GM03348 (cell line): ENCODE data around the gene CCDC12.
"Not testable (repeated sequence)": the region's sequence is repeated elsewhere in the genome, so short reads cannot be mapped to it uniquely, and the experiment has no call there.

ENCODE experiments used
- DNase-seq: peaks from one replicate; pipeline ENCODE4 v3.0.0; 2012; ENCODE audit warnings: low spot score

Gene CCDC12

DNA sequence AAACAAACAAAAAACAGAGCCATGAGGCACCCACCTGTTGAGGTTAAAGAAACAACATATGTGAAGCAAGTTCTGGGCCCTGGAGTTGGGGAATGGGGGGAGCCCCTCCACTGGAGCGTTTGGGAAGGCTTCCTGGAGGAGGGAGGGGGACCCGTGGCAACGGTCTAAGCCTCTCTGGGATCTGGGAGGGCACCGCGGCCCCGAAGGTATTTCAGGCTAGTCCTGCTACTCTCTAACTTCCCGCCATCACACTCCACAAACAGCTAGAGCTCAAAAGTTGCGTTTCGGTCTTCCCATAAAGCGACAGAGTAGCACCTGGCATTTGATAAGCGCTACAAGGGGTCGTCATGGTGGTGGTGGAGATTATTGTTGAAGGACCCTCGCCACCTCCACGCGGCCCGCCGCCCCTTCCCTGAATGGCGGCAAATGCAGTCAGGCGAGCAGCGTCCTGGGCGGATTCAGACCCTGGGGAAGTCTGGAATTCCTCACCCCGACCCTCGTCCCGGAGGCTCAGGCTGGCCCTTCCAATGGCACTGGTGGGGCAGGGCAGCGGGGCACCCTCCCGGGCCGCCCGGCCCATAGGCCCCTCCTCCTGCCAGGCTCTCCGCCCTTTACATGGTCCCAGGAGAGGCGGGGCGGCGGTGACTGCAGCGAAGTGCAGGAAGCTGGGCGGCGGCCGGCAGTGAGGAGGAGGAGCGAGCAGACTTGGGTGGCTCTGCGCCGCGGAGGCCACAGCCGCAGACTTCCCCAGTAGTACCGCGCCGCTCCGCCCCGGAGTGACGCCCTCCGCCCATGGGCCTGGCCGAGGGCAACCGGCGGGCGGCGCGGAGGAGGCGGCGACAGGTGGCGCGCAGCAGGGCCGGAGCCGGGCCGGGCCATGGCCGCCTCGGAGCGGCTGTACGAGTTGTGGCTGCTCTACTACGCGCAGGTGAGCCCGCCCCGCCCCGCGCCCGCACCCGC lies 2.7 kb upstream of the CCDC12 start, which contains the start of gene NBEAL2:
NBEAL2 (plus strand) TSS at position 682 of the 960 bp plus-strand sequence; CDS start at position 878, 196 bp downstream.
- peak; percentile 96 for DNase-seq

DNA sequence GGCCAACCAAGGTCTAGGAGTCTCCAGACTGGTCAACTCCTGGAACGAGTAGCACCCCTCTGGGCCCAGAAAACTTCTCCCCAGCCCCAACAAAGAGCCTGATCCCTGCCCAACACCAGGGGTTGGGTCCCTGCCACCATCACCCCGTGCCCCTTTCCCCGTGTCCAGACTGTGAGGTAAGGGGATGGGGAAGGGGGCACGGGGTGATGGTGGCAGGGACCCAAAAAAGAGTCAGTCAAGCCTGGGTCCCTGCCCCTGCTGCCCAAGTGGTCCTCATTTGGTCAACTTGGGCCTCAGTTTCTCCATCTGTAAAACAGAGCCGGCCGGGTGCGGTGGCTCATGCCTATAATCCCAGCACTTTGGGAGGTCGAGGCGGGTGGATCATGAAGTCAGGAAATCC lies 1.8 kb upstream of the CCDC12 start:
- no peak for DNase-seq

- DNase-seq: no peak
Observed at GRCh38 chr3:46977811-46978195, 1.3 kb upstream of the CCDC12 start.

DNA sequence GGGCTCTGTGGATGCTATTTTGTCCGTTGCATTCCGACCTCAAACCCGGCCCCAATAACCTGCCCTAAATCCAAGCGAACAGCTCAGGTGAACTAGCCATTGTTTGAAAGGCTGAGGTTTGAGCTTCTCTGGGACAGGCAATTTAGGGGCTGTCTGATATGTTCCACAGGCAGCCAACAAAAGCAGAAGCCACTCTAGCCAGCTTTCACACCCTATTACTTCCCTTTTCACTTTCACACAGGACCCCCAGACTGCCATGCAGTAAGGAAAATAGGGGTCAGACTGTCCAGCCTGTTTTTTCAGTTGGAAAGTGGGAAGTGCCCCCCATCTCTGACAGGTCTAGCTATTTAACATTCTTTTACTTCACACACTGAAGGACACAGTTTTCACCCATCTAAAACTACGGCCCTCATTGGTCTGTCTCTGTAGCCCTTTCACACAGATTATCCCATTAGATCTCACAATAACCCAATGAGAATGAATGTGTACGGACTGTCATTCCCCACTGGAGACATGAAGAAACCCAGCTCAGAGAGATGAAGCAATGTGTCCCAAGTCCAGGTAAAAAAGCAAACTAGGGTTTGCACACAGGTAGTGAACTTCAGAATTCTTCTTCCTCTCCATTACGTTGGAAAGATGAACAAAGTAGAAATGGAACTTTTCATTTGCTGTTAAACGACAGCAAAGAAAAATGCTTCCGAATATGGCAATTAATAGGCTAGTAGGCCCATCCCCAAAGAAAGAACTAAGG lies 1.9 kb downstream of the CCDC12 start:
- DNase-seq: no peak

DNA sequence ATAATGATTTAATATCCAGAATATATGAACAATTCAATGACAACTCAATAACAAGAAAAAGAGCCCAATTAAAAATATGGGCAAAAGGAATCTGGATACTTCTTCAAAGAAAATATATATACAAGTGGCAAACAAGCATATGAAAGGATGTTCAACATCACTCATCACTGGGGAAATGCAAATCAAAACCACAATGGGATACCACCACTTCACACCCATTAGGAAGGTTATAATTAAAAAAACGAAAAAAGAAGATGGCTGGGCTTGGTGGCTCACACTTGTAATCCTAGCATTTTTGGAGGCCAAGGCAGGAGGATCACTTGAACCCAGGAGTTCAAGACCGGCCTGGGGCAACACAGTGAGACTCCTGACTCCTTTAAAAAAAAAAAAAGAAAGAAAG lies 4.1 kb downstream of the CCDC12 start:
- DNase-seq: no peak

- no peak for DNase-seq
Observed at GRCh38 chr3:46971742-46972141, 4.8 kb downstream of the CCDC12 start.

- no peak for DNase-seq
Observed at GRCh38 chr3:46971151-46971550, 5.4 kb downstream of the CCDC12 start.

GRCh38 chr3:46970391-46971091 lies 6.0 kb downstream of the CCDC12 start:
- no peak for DNase-seq

- DNase-seq: no peak
Observed at GRCh38 chr3:46968783-46969428, 7.6 kb downstream of the CCDC12 start.

DNA sequence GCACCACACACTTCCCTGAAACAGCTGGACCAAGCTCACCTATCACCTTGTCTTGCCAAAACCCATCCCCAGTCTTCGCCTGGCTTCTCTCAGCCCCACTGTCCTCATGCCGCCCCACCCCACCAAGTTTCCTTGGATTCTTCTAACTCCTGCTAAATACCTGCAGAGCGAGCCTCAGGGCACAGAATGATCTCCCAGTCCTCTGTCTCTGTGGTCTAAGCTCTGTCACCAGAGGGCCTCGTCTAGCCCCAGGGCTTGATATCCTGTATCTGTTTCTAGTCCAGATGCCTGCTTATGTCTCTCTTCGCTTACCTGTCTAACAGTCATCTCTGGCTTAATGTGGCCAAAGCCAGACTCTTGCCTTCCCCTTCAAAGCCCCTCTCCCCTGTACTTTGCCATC lies 9.7 kb downstream of the CCDC12 start:
- DNase-seq: no peak

- DNase-seq: no peak
Observed at GRCh38 chr3:46965151-46965550, 11.4 kb downstream of the CCDC12 start.

DNA sequence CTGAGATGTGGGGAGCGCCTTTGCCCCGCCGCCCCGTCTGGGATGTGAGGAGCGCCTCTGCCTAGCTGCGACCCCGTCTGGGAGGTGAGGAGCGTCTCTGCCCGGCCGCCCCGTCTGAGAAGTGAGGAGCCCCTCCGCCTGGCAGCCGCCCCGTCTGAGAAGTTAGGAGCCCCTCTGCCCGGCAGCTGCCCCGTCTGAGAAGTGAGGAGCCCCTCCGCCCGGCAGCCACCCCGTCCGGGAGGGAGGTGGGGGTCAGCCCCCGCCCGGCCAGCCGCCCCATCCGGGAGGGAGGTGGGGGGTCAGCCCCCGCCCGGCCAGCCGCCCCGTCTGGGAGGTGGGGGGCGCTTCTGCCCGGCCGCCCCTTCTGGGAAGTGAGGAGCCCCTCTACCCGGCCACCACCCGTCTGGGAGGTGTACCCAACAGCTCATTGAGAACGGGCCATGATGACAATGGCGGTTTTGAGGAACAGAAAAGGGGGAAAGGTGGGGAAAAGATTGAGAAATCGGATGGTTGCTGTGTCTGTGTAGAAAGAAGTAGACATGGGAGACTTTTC lies 12.4 kb downstream of the CCDC12 start:
- DNase-seq: not testable (repeated sequence)

DNA sequence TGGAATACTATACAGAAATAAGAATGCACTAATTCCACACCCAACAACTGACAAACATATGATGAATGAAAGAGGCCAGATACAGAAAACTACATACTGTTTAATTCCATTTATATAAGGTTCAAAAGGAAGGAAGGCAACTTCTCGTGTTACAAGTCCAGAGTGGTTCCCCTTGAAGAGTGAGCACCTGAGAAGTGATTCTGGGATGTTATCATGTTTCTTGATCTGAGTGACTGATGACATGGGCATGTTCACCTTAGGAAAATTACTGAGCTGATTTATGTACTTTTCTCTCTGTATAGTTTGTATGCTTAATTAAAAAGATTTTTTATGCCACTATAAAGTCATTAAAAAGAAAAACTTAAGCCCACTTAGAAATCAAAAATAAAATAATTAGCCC lies 13.6 kb downstream of the CCDC12 start:
- no peak for DNase-seq

- DNase-seq: no peak
Observed at GRCh38 chr3:46962427-46962826, 14.1 kb downstream of the CCDC12 start.

DNA sequence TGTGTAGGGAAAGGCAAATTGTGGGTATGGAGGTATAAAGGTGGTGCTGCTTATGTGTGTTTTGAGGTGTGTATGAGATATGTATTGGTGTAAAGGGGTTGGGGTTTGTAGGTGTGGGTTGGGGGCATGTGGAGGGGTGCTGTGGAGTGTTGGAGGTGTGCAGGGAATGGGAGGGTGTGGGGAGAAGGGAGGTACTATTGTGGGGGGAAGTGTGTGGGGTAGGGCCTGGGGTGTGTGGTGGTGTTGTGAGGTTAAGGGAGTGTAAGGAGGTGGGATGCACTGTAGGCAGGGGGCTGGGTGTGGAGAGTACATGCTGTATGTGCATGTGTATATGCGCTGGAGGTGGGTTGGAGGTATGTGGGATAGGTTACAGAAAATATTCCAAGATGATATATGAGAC lies 15.7 kb downstream of the CCDC12 start:
- DNase-seq: no peak

- DNase-seq: peak; percentile 63
Observed at GRCh38 chr3:46960081-46960701, 16.4 kb downstream of the CCDC12 start.

- no peak for DNase-seq
Observed at GRCh38 chr3:46959161-46959511, 17.4 kb downstream of the CCDC12 start.

DNA sequence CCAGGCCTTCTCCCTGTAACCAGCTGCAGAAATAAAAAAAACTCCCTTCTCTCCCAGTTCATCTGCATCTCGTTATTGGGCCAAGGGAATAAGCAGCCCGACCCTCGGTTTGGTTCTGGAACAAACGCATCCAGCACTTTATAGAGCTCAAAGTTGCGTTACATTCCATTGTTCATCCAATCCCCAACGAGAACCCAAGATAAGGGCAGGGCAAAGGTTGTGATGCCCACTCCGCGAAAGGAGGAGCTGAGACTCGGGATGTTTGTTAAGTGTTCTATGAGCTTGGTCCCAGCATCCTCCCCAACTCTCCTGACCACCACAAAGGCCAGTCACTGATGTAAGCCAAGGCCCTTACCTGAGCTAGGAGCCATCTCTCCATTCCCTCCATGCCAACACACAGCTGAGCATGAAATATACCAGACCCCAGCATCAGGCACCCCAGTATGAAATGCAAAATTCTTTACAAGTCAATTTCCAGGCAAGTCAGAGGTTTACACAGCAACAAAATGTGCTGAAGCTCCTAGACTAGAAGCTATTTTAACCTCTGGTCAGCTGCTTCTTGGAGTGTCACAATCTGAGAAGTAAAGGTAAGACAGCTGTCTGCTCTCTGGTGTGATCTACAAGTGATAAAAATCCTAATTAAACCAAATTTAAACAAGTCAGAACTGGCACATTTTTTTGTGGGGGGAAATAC lies 17.9 kb downstream of the CCDC12 start:
- no peak for DNase-seq

GRCh38 chr3:46957092-46957820 lies 19.3 kb downstream of the CCDC12 start:
- no peak for DNase-seq

DNA sequence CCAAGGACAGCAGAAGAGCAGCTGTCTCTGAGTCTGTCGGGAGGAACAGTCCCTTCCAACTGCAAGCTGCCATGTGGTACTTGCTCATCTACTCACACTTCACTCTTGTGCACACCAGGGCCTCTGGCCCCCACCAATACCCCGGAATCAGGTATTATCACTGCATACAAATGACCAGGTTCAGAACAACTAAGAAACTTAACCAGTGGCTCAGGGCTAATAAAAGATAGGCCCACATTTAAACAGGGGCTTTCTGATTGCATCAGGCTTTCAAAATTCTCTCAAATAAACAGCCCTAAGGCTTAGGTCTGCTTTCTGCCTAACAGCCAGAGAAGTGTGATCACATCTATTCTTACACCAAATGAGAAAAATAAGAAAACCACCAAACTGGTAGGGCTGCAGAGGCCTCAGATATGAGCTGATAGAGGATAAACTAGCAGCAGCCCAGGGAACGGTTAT lies 20.7 kb downstream of the CCDC12 start:
- no peak for DNase-seq
